CD4-positive, alpha-beta T cell treated with Interleukin-17A for 1 hour (primary cell): ENCODE results near the gene TCF25.

Source experiments
- DNase-seq: peaks from one replicate; pipeline ENCODE4 v3.0.0-alpha.2; 2020

The TCF25 gene

DNA sequence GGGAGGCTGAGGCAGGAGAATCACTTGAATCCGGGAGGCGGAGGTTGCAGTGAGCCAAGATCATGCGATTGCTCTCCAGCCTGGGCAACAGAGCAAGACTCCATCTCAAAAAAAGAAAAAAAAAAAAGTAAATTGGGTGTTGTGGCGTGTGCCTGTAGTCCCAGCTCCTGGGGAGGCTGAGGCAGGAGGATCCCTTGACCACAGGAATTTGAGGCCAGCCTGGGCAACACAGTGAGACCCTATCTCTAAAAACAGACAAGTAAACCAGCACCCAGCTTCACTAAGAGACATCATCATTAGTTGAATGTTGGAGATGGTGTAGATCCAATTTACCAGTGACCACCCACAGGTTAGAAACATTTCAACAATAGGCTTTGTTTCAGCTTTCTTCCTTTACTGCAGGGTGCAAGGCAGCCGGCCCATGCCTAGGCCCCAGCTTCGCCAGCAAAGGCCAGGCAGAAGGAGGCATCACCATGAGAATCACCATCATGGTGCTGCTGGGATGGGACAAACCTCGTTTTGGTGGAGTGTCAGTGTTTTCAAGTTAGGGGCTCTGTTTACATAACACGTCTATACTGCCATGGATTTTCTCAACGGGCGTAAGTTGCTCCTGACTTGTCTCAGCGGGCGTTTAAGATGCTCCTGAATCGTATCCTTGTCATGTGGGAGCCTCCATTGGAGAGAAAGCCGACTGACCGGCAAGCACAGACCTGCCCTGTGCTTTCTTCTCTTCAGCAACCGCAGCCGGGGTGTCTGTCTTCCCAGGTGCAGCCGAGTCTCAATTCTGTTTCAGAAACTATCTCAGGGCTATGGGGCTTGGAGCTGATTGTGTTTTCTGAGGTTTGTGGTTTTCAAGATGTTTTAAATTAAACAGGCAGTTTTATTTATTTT lies 7.3 kb downstream of the TCF25 start:
- no peak for DNase-seq

DNA sequence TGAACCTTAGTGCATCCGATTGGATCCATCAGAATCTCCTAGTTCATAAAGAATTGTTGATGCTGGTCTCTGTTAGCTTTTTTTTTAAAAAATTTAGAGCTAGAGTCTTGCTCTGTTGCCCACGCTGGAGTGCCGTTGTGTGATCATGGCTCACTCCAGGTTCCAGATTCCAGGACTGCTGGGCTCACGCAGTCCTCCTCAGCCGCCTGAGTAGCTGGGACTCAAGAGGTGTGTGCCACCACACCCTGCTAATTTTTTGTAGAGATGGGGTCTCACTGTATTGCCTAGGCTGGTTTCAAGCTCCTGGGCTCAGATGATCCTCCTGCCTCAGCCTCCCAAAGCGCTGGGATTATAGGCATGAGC lies 8.0 kb downstream of the TCF25 start:
- DNase-seq, result no peak

DNA sequence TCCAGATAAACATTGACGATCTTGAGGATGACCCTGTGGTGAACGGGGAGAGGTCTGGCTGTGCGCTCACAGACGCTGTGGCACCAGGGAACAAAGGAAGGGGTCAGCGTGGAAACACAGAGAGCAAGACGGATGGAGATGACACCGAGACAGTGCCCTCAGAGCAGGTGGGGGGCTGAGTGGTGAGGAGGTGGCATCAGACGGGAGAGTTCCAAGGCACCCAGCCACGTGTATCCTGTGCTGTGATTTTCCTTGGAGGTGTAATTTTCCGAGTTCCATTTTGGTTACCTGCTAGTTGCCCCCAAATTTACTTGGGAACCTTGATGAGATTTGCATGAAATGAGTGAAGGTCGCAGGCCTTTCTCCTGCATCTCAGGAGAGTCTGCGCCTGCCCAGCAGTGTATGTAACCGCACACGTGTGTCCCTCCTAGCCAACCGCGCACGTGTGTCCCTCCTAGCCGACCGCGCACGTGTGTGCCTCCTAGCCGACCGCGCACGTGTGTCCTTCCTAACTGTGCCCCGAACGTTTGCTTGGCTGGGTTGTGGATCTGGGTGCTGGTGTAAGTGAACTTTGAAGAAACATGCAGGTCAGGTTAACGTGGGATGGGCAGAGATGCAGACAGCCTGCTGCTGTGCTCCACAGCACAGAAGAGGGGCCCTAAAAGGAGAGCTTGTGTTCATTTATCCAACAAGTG lies 10.1 kb downstream of the TCF25 start:
- no peak for DNase-seq

DNA sequence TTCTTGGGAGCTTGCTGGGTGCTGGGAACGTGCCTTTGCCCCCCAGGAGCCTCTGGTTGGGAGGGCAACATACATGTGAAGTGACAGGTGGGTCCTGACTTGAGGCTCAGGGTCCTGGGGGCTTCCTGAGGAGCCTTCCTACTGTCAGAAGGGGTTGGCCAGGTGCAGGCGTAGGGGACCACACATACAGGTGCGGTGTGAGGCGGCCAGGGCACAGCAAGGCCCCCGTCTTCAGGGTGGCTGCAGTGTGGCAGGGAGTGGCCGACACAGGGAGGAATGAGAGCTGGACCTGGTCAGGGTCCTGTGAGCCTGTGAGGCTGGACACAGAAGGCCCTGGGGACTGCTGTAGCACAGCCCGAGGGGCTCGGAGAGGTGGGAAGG lies 10.6 kb downstream of the TCF25 start:
- DNase-seq, result no peak

DNA sequence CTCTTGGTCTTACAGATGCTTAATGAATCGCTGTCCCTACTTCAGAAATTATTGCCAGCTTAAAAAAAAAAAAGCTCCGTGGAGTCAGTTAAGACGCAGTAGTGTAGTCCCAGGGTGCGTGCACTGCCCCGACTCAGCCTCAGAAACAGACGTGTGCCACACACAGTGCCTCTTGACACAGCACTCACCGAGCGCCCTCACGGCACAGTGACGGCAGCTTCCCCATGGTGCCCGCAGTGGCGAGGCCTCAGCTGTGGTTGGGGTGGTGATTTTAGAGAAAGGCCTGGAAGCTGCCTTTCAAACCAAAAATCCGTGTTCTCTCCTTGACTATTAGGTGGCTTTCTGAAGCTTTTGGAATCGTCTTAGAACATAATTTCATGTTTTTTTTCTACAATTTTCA lies 13.9 kb downstream of the TCF25 start:
- no peak for DNase-seq

DNA sequence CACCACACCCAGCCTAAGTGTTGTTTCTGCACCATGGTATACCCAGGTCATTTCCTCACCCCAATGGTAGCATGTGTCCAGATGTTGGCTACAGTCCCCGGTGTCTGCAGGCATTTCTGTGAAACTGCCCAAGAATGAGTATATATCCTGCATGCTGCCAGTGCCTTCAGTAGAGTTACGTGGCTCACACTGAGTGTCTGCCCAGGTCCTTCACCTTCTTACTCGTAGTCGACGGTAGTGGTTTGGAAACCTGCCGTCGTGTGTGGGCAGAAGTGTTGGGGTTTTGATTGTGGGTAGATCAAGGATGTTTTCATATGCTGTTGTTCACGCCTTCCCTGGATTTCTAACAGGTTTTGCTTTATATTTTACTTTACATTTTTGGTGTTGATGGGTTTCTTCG lies 16.8 kb downstream of the TCF25 start:
- no peak for DNase-seq

DNA sequence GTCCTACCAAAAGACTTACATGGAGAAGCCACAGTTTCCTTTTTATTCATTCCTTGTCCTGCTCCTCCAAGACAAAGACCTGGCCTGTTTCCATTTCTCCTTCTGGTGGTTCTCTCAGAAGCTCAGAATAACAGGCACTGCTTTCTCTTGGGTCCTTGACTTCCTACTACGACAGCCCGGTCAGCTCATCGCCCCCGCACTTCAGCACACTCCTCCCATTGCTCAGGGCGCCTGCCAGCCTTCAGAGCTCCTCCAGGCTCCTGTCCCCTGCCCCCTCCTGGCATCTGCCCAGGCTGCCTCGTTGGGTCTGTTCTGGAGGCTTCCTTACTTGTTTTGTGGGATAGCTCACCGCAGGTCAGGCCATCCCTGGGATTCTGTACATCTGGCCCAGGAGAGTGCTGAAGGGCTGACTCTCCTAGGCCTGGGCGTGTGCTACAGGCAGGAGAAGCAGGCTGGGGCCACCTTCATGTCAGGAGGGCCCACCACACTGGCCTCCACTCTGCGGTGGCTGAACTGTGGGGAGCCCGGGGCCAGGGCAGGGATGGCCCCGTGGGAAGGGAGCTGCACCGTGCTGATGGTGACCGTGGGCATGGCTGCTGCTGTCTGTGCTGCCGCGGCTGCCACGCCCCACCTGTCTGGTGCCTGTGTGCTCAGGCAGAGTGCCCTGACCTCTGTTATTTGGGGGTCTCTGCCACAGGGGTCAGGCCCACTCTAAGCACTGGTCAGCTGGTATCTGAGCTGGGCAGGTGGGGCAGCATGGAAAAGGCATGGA lies 17.7 kb downstream of the TCF25 start:
- no peak for DNase-seq

DNA sequence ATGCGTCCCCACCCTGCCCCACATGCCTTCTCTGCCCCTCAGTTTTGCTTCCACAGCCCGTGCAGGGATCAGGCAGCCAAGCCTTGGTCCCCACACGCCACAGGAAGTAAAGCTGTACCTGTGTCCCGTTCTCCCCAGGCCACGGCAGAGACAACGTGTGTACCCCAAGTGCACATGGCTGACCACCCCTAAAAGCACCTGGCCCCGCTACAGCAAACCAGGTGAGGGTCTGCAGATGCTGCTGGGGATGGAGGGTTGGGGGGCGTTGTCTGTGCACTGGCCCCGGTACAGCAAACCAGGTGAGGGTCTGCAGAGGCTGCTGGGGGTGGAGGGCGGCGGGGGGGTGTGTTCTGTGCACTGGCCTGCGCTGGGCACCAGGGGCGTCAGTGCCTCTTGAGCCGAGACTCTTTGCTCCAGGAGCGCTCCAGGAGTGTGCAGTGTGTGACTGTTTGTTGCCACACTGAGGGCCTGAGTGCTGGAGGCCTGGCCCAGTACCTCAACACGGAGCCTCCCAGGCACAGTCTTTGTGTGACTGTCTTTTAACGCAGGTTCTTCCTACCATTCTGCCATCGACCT lies 18.8 kb downstream of the TCF25 start:
- no peak for DNase-seq

DNA sequence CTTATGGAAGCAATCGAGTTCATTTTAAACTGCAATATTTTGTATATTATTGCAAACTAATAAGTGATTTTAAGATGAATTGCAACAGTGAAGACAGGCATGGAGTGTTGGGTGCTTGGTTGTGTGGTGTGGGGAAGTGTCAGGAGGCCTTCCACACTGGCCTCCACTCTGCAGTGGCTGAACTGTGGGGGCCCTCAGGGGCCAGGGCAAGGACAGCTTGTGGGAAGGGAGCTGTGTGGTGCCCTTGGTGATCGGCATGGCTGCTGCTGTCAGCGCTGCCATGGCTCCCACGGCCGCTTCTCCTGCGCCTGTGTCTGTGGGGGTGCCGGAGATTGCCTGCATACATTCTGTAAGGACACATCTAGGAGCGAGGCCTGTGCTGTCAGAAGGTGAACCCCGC lies 19.2 kb downstream of the TCF25 start:
- DNase-seq, result no peak

DNA sequence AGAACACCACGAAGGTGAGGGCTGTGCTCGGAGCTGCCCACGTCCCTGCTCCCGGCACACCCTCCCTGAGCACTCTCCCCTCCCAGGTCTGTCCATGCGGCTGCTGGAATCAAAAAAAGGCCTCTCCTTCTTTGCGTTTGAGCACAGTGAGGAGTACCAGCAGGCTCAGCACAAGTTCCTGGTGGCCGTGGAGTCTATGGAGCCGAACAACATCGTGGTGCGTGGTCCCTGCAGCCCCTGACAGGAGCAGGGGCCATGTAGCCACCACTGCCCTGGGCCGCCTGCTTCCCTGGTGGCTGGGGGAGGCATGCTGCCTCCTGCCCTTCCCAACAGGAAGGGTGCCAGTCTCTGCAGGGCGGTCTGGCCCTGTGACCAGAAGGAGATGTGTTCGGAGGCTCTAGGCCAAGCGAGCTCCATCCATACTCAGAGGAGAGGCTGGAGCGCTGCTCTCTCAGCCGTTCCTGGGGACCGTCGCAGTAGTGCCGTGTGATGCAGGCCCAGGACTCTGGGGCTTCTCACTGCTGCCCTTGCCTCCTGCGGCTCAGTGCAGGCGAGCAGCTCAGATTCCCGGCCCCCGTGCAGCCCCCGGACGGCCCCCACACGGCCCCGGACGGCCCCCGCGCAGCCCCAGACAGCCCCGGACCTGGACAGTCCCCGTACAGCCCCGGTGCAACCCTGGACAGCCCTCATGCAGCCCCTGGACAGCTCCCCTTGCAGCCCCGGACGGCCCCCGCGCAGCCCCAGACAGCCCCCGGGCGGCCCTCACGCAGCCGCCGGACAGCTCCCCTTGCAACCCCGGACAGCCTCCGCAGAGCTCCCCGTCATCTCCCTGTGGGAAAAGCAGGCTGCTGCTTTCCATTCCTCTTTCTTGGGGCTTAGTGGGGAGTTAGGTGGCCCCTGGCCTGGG lies 20.5 kb downstream of the TCF25 start:
- no peak for DNase-seq

DNA sequence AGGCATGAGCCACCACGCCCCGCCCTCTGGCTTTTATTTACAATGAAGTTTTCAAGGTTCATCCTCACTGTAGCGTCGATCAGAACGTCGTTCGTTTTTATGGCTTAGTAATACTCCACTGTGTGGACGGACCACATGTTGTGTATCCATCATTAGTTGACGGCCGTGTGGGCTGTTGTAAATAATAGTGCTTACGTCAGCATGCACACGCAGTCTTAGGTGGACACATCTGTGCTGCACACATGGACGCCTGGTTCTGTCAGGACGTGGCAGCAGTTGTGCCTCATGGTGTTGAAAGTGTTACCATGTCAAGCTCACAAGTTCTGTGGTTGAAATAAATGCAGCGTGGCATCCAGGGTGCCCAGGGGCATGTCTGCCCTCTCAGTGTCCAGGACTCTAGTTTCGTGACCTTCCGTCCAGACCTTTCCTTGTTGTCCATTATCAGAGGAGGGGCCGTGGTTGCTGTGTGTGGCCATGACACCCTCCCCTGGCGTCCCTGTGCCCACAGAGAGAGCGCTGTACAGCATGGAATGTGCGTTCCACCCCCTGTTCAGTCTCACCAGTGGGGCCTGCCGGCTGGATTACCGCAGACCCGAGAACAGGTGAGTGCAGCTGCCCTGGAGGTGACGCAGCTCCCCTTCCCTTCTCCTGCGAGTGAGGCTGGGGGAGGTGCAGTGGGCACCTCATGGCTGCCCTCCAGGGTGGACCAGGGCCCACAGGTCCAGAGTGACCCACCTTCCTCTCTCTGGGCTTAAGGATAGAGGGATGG lies 22.3 kb downstream of the TCF25 start:
- DNase-seq, result no peak

DNA sequence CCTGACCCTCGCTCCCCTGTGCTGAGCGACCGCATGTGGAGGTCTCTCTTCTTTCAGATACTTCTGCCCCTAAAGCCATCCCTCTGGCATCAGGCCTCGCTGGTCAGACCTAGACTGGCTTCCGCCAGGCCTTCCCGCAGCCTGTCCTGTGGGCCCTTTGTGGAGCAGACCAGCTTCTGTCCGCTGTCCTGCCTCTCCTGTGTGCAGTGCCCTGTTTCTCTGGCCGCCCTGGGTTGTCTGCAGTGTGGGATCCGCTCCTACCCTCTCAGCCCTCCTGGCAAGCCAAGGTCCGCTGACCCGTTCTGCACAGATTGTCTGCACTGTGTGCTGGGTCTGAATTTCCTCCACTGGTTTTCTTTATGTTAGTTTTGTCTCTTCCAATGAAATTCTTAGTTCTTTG lies 23.8 kb downstream of the TCF25 start:
- DNase-seq, result no peak

DNA sequence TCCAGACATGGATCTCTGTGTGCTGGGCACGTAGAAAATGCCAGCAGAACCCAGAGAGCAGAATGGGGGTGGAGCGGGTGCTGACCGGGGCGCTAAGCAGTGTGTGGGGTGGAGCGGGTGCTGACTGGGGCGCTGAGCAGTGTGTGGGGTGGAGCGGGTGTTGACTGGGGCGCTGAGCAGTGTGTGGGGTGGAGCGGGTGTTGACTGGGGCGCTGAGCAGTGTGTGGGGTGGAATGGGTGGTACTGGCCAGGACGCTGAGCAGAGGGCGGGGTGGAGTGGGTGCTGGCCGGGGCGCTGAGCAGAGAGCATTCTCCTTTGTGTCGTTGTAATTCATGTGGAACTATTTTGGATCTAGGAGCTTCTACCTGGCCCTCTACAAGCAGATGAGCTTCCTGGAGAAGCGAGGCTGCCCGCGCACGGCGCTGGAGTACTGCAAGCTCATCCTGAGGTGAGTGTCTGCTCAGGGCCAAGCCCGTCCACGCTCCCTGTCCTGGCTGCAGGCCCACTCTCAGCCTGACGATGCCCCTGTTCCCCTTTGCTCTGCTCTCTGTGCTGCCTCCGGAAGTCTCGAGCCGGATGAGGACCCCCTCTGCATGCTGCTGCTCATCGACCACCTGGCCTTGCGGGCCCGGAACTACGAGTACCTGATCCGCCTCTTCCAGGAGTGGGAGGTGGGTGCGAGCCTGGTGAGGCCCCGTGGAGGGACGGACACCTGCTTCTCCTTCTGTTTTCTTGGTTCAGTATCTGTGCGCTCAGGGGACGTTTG lies 25.0 kb downstream of the TCF25 start:
- no peak for DNase-seq

DNA sequence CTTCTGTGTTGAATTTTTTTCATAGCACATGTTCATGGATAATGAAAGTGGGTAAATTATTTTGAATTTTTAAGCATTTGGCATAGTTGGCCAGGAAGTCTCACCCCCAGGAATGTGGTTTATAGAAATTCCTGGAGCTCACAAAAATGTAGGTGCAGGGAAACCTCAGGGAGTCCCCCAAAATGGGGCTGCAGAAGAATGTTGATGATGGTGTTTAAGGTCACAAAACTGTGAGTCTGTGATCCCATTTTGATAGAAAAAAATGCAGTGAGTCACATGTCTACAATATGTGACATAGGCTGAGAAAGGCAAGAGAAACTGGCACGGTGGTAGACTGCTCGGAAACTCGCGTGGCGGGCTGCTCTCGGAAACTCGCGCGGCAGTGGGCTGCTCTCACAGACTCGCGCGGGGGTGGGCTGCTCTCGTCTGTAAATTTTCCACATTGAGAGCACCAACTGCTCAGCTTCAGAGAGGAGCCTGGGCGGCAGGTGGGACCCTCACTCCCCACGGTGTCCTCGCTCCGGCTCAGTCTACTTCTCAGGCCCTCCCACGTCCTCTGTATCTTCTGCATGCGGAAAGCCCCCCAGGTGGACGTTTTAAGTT lies 26.6 kb downstream of the TCF25 start:
- no peak for DNase-seq

DNA sequence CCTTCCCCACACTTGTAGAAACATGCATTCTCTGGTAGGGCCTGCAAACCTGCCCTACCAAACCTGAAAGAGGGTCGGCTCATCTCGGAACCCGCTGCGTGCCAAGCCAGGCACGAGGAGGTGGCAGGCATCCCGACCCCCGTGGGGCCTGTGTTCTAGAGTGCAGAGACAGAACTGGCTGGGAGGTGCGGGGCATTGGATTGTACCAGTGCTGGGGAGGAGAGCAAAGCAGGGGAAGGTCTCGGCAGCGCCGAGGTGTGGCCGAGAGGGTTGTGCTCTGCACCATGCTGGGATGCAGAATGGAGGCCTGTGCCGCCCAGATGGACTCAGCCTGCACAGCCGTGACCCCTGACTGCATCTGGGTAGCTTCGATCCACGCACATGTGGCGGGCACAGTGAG lies 27.5 kb downstream of the TCF25 start:
- DNase-seq, result no peak

DNA sequence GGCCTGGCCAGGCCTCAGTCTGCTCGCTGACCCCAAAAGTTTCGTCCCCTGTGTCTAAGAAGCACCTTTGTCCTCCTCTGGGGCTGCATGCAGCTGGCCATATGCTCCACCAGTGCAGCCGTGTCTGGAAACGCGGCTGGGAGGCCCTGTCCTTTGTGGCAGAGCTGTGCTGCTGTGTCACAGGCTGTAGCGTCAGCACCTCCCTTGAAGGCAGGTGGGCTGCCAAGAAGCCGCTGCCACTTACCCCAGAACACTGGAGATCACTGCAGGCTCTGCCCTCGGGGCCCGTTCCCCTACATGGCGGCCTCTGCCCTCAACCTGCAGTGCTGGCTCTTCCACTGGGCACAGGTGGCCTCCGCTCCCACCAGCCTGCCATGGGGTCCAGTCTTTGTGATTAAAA lies 29.6 kb downstream of the TCF25 start:
- DNase-seq, result no peak

DNA sequence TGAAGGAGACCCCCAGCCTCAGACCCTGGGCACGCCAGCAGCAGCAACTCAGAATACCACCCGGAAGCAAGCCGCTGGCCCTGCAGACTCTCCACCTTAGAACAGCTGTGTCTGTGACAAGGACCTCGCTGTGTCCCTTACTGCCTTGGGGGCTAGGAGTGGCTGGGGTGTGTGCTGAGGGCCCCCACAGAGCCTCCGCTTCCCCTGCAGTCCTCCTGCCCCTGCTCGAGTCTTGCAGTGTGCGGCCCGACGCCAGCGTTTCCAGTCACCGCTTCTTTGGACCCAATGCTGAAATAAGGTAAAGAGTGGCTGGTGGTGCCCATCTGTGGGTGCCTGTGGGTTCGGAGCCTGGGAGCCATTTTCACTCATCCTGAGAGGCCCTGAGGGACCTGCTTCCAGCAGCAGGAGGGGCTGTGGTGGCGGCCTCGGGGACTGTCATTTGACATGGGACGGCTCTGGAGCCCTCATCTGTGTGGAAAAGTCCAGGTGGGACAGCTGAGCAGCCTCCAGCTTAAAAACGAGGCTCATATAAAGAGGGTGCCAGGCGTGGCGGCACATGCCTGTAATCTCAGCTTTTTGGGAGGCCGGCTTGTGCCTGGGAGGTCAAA lies 30.6 kb downstream of the TCF25 start:
- no peak for DNase-seq

DNA sequence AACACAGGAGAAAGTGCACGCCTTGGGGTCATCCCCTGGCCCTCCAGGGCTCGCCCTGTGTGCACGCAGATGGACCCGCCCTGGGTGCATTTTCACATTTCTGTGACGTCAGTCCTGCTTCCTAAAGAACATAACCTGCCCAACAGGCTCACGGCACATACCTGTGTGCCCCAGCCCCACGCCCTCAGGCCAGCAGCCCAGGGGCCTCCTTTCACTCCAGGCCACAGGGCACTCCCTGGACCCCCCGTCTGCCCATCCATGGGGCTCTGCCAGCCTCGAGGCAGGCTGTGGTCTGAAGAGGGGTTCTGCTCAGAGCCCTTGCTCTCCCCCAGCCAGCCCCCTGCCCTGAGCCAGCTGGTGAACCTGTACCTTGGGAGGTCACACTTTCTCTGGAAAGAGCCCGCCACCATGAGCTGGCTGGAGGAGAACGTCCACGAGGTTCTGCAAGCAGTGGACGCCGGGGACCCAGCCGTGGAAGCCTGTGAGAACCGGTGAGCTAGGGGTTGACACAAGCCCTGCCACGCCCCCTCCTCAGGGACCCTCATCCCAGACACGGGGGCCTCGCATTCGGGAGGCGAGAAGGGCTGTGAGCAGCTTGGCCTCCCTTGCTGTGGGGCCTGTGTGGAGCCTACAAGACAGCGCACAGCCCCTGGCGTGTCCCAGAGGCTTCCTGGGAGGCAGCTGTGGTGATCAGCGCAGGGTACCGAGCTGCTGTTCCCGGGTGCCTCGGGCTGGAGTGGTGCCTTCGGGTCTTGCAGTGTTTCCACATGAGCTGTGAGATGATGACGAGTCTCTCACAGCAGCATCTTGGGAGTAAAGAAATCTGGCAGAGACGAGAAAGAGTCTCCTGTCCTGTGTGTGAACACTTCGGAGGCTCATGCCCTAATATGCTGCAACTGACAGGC lies 31.5 kb downstream of the TCF25 start:
- DNase-seq, result no peak
